ENCODE measurements around the gene RRP8.
A peak's percentile ranks its signal among the peaks of the same experiment; 100 is the strongest.

Gene RRP8

DNA sequence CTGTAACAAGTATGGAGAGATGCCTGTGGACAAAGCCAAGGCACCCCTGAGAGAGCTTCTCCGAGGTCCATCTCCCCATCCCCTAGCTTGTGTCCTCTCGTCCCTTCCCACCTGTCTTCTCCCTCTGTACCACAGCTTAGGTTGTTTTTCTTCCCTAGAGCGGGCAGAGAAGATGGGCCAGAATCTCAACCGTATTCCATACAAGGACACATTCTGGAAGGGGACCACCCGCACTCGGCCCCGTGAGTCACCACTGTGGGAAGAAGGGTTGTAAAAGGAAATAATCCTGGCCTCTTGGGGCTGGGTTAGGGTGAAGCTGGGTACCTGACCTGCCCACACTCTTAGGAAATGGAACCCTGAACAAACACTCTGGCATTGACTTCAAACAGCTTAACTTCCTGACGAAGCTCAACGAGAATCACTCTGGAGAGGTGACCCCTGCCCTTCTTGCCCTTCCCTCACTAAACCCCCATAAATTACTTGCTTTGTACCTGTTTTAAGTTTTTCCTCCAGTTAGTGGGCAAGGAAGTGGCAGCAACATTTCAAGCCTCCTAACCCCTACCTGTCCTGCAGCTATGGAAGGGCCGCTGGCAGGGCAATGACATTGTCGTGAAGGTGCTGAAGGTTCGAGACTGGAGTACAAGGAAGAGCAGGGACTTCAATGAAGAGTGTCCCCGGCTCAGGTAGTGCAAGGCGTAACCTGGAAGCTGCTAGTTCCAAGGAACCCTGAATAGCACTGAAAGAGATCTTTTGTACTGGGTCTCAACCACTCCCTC, 5.5 kb upstream of the RRP8 start:
- Histone ChIP-seq H3K79me2 (ENCODE audit: control insufficient read depth, insufficient read depth, low read length, unreplicated experiment) (peaks cover 73% of the 10 kb centered on the region), H3K4me1 (ENCODE audit: control insufficient read depth, insufficient read depth, low read length, unreplicated experiment) (peaks cover 57% of the 10 kb centered on the region), H3K27ac (ENCODE audit: low read depth, low read length) (peak overlapping the region; percentile 11; the same call in 1 of the 2 replicates)

DNA sequence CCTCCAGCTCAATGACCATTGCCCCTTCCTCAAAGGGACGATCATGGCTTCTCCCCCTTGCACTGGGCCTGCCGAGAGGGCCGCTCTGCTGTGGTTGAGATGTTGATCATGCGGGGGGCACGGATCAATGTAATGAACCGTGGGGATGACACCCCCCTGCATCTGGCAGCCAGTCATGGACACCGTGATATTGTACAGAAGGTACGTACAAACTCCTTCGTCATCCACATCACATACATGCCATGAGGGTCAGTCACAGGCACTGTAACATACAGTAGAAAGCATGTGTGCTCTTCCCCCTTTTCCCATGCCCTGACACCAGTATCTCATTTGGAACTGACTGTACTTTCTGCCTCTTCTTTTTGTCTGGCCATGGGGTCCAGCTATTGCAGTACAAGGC, 4.6 kb upstream of the RRP8 start:
- peak overlapping the region; percentile 85 for H3K27ac ChIP-seq (ENCODE audit: low read depth, low read length)
- no peaks in the 10 kb centered on the region for H3K27me3 ChIP-seq (ENCODE audit: insufficient read depth, low read length)
- peaks cover 52% of the 10 kb centered on the region for H3K4me1 ChIP-seq (ENCODE audit: control insufficient read depth, insufficient read depth, low read length, unreplicated experiment)
- H3K4me3 ChIP-seq (ENCODE audit: low read depth, low read length): no peak overlapping the region
- H3K36me3 ChIP-seq (ENCODE audit: insufficient read depth, low read length): peaks cover 25% of the 10 kb centered on the region; the same call in 1 of the 2 replicates
- H2AFZ ChIP-seq (ENCODE audit: low read length, unreplicated experiment): no peak overlapping the region
- peaks cover 78% of the 10 kb centered on the region for H3K79me2 ChIP-seq (ENCODE audit: control insufficient read depth, insufficient read depth, low read length, unreplicated experiment)

More for the DNA sequence above, 5.5 kb upstream of the RRP8 start:
- peaks cover 30% of the 10 kb centered on the region; the same call in 1 of the 2 replicates for H3K36me3 ChIP-seq (ENCODE audit: insufficient read depth, low read length)
- no peak overlapping the region for H2AFZ ChIP-seq (ENCODE audit: low read length, unreplicated experiment)
- no peaks in the 10 kb centered on the region for H3K27me3 ChIP-seq (ENCODE audit: insufficient read depth, low read length)
- H3K4me3 ChIP-seq (ENCODE audit: low read depth, low read length): no peak overlapping the region

DNA sequence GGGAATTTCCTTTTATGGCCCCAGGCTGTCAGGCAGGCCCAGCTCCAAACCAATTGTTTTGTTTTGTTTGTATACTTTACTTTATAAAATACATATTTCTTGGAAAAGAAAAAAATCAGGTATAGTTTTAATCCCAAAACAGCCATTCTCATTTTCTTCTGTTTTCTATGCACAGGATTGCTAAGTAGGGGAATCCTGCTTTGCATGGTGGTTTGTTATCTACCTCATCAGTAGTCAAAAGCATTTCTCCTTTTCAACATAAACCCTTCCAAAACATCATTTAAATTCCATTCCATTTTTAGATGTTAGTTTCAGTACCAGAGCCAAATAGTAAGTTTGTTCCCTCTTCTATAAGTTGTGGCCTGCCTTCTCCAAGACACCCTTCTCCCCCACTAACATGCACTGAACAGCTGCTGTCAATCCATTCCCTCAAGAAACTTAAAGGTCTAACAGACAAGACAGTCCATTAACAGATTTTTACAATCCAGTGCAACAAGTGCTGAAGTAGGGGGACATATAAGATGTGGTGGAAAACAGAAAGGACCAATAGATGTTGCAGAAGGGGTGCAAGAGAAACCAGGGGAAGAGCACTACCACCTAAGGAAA, 3.9 kb upstream of the RRP8 start:
- H2AFZ ChIP-seq (ENCODE audit: low read length, unreplicated experiment): no peak overlapping the region
- no peaks in the 10 kb centered on the region for H3K27me3 ChIP-seq (ENCODE audit: insufficient read depth, low read length)
- H3K36me3 ChIP-seq (ENCODE audit: insufficient read depth, low read length): peaks cover 25% of the 10 kb centered on the region; the same call in 1 of the 2 replicates
- H3K27ac ChIP-seq (ENCODE audit: low read depth, low read length): peak overlapping the region; percentile 85
- H3K4me3 ChIP-seq (ENCODE audit: low read depth, low read length): peak overlapping the region; percentile 56
- H3K79me2 ChIP-seq (ENCODE audit: control insufficient read depth, insufficient read depth, low read length, unreplicated experiment): peaks cover 85% of the 10 kb centered on the region
- H3K4me1 ChIP-seq (ENCODE audit: control insufficient read depth, insufficient read depth, low read length, unreplicated experiment): peaks cover 48% of the 10 kb centered on the region

DNA sequence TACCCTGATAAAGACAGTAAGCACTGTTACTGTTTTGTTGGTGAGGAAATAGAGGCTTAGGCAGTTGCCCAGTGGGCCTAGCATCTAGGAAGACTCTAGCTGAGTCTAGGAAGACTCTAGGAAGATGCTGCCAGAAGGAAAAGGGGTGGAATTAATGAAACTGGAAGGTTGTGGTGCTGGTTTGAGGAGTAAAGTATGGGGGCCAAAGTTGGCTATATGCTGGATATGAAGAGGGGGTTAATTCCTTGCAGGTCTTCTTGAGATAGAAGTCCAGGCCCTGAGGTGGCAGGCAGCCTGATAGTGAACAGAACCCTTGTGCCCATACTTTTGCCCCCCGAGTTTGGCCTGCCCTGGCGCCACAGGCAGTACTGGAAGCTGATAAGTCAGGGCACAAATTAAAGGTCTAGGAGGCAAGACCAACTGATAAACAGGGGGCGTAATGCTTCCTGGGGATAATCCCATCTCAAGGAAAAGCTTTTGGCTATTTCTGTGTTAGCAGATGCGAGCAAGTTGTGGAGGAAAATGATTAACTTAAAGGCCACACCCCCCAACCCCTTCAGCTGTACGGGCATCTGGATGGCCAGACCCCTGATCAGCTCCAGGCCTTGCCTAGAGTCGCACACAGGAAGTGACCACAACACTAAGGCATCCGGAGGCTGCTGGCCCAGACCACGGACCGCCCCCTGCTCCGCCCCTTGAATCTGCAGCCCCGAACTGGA, 3.2 kb upstream of the RRP8 start:
- peak overlapping the region; percentile 84 for H3K4me3 ChIP-seq (ENCODE audit: low read depth, low read length)
- H3K4me1 ChIP-seq (ENCODE audit: control insufficient read depth, insufficient read depth, low read length, unreplicated experiment): peaks cover 55% of the 10 kb centered on the region
- H3K27ac ChIP-seq (ENCODE audit: low read depth, low read length): peak overlapping the region; percentile 85
- H3K36me3 ChIP-seq (ENCODE audit: insufficient read depth, low read length): peaks cover 25% of the 10 kb centered on the region; the same call in 1 of the 2 replicates
- H3K27me3 ChIP-seq (ENCODE audit: insufficient read depth, low read length): no peaks in the 10 kb centered on the region
- peaks cover 91% of the 10 kb centered on the region for H3K79me2 ChIP-seq (ENCODE audit: control insufficient read depth, insufficient read depth, low read length, unreplicated experiment)
- H2AFZ ChIP-seq (ENCODE audit: low read length, unreplicated experiment): peak overlapping the region; percentile 39

DNA sequence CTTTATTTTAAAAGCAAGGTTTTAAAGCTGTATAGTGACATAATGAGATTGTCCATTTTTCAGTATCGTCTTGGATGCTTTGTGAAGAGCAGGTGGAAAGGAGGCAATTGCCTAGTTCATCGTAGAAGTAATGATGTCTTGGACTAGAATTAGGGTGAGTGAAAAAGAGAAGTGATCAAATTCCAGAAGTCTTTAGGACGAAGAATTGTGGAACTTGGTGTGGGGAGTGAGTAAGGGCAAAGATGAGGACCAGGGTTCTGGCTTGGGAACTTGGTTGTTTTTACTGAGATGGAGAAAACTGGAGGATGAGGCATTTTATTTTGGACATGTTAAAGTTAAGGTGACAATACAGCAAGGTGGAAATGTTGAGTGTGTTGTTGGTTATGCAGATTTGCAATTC, 1.4 kb upstream of the RRP8 start:
- Histone ChIP-seq H3K27ac (ENCODE audit: low read depth, low read length) (peak overlapping the region; percentile 85), H2AFZ (ENCODE audit: low read length, unreplicated experiment) (no peak overlapping the region), H3K4me3 (ENCODE audit: low read depth, low read length) (peak overlapping the region; percentile 84), H3K36me3 (ENCODE audit: insufficient read depth, low read length) (peaks cover 30% of the 10 kb centered on the region; the same call in 1 of the 2 replicates), H3K4me1 (ENCODE audit: control insufficient read depth, insufficient read depth, low read length, unreplicated experiment) (peaks cover 48% of the 10 kb centered on the region), H3K27me3 (ENCODE audit: insufficient read depth, low read length) (no peaks in the 10 kb centered on the region), H3K79me2 (ENCODE audit: control insufficient read depth, insufficient read depth, low read length, unreplicated experiment) (peaks cover 96% of the 10 kb centered on the region)

DNA sequence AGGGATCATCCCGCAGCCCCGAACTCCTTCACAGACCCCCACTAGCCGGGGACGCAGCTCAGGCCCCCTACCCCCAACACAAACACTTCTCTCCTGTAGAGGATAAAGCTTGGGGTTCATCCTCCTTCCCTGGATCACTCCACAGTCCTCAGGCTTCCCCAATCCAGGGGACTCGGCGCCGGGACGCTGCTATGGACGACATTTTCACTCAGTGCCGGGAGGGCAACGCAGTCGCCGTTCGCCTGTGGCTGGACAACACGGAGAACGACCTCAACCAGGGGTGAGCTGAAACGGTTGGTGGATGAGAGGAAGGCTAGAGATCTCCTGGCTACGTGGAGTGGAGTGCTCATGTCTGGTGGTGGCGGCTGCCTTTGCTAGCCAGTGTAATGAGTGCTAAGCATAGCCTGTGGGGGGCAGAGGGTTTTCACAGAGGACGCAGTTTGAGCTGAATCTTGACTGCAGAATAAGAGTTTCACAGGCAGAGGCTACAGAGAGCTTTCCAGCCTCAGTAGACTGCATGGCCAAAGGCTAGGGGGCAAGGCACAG, 738 bp upstream of the RRP8 start:
- peak overlapping the region; percentile 51 for H2AFZ ChIP-seq (ENCODE audit: low read length, unreplicated experiment)
- peaks cover 24% of the 10 kb centered on the region; the same call in 1 of the 2 replicates for H3K36me3 ChIP-seq (ENCODE audit: insufficient read depth, low read length)
- peaks cover 44% of the 10 kb centered on the region for H3K4me1 ChIP-seq (ENCODE audit: control insufficient read depth, insufficient read depth, low read length, unreplicated experiment)
- peaks cover 96% of the 10 kb centered on the region for H3K79me2 ChIP-seq (ENCODE audit: control insufficient read depth, insufficient read depth, low read length, unreplicated experiment)
- H3K27me3 ChIP-seq (ENCODE audit: insufficient read depth, low read length): no peaks in the 10 kb centered on the region
- peak overlapping the region; percentile 85 for H3K27ac ChIP-seq (ENCODE audit: low read depth, low read length)
- H3K4me3 ChIP-seq (ENCODE audit: low read depth, low read length): peak overlapping the region; percentile 84

DNA sequence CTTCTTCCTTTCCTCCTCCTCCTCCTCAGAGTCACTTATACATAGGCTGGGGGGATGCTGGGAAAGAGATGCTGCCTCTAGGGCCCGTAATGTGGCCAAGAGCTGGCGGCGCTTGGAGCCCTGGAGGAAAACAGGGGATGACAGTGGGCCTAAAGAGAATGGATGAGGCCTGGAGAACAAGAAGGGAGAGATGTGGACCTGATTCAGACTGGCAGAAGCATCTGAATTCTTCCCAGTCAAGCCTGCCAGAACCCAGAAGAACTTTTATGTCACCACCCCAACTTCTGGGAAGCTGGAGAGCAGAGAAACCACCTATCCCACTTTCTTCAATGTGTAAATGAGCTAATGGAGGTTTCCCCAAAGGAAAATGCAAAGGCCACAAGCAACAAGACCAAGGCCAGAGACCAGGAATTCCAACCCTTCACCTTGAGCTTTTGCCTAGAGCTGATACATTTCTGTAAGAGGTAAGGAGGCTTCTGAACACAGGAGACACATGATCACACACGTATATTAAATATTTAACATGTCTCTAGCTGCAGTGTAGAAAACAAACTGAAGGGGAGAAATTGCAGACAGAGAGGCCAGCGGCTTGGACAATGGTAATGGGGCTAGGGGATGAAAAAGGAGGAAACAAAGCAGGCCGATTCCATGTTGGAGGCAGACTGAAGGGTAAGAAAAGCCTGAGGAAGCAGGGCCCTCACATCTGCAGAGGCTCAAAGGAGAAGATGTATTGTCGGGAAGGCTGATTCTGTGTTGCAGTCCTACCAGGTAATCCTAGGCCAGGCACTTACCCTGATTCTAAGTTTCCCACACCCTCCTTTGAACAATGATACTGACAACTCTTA, 1.1 kb downstream of the RRP8 start:
- no peak overlapping the region for H2AFZ ChIP-seq (ENCODE audit: low read length, unreplicated experiment)
- peaks cover 87% of the 10 kb centered on the region for H3K79me2 ChIP-seq (ENCODE audit: control insufficient read depth, insufficient read depth, low read length, unreplicated experiment)
- H3K4me3 ChIP-seq (ENCODE audit: low read depth, low read length): peak overlapping the region; percentile 84
- no peak overlapping the region for H3K27ac ChIP-seq (ENCODE audit: low read depth, low read length)
- peaks cover 26% of the 10 kb centered on the region for H3K4me1 ChIP-seq (ENCODE audit: control insufficient read depth, insufficient read depth, low read length, unreplicated experiment)
- no peaks in the 10 kb centered on the region for H3K27me3 ChIP-seq (ENCODE audit: insufficient read depth, low read length)
- peaks cover 13% of the 10 kb centered on the region; the same call in 1 of the 2 replicates for H3K36me3 ChIP-seq (ENCODE audit: insufficient read depth, low read length)

DNA sequence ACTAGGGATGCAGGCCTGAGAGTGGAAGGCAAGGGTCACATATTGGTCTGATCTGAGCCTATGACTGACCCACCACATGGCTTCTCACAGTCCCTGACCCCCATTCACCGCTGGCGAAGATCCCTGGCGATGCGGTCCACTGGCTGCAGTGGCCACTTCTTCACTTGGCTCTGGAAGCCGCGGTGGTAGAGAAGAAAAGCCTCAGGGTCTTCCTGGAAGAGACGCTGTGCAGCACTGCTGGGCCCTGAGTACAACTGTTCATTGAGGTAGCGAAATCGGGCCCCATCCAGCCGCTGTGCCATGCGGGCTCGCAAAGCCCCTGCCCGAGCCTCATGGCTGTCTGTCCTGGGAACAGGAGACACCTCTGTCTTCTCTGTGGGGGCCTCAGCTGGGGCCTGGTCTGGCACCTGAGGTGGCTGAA, 2.4 kb downstream of the RRP8 start:
- Histone ChIP-seq H3K4me1 (ENCODE audit: control insufficient read depth, insufficient read depth, low read length, unreplicated experiment) (peaks cover 15% of the 10 kb centered on the region), H3K79me2 (ENCODE audit: control insufficient read depth, insufficient read depth, low read length, unreplicated experiment) (peaks cover 74% of the 10 kb centered on the region), H3K27ac (ENCODE audit: low read depth, low read length) (no peak overlapping the region), H3K36me3 (ENCODE audit: insufficient read depth, low read length) (peaks cover 13% of the 10 kb centered on the region; the same call in 1 of the 2 replicates), H3K27me3 (ENCODE audit: insufficient read depth, low read length) (no peaks in the 10 kb centered on the region), H2AFZ (ENCODE audit: low read length, unreplicated experiment) (no peak overlapping the region), H3K4me3 (ENCODE audit: low read depth, low read length) (no peak overlapping the region)

DNA sequence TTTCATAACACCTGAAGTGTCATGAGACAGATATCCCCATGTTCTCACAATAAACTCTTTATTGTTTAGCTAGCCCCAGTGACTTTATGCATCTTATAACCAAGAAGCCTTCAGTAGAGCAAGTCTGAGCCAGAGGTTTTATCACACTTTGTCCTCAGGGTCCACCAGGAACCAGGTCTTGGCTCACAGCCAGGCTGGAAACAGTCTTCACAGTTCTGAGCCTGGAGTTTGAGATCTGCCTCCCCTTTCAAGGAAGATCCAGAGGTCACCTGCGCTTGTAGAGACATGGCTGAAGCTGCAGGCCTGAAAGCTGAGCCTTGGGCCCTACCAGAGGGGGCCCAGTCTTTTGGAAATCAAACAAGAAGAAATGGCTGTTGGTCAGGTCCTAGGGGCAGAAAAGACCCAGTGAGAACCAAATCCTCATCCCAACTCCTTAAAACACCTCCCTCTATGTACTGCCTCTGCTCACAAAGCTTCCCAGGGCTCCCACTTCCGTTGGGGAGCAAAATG, 3.5 kb downstream of the RRP8 start:
- Histone ChIP-seq H3K4me1 (ENCODE audit: control insufficient read depth, insufficient read depth, low read length, unreplicated experiment) (peaks cover 10% of the 10 kb centered on the region), H3K4me3 (ENCODE audit: low read depth, low read length) (no peak overlapping the region), H3K27ac (ENCODE audit: low read depth, low read length) (no peak overlapping the region), H2AFZ (ENCODE audit: low read length, unreplicated experiment) (no peak overlapping the region), H3K36me3 (ENCODE audit: insufficient read depth, low read length) (peaks cover 17% of the 10 kb centered on the region; the same call in 1 of the 2 replicates), H3K27me3 (ENCODE audit: insufficient read depth, low read length) (no peaks in the 10 kb centered on the region), H3K79me2 (ENCODE audit: control insufficient read depth, insufficient read depth, low read length, unreplicated experiment) (peaks cover 63% of the 10 kb centered on the region)

All from ACC112 (cell line).